ACHN (cell line): Measurements from ENCODE around the gene ATP6V0B.

Source experiments
- DNase-seq: peaks from one replicate; pipeline ENCODE4 v3.0.0-alpha.2; 2015
- in situ Hi-C: cut with HindIII; loops from 2 replicates; pipeline ENCODE4 v1.10.0; 2017; ENCODE audit warnings: low sequenced_read_pairs, low pct_ligation_motif_present, low pct_unique_long_range_greater_than_20kb

The ATP6V0B gene

DNA sequence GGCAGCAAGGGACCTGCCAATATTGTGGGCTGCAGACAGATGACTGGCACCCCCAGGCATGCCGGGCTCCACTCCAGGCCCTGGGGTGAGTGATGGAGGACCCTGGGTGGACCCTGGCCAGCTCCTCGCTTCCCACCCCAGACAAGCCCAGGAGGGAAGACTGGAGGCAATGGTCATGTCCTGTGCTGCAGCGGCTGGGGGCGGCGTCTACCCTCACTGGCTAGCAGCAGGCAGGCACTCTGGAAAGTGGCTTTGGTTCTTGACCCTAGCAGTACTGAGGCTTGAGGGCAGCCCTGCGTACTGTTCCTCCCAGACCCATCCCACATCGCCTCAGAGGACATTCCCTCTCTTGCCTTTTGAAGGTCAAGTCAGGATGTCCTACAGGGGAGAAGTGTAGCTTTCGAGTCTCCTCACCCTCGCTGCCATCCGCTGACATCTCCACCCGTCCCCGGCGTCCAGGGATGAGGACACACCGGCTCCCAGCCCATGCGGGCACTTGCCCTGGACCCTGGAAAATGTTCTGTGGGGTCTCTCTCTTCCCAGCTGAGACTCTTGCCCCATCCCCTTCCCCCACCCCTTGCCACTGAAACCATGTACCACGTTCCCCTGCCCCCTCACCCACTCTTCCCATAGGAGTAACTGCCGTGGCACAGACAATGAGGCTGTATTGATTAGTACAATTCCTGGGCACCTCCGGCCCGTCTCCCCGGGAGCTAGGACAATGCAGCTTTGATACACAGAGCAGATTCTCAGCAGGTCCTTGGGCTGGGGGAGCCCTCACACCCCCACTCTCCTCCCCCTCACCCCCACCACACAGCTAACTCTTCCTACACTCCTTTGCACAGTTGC lies 41.5 kb downstream of the ATP6V0B start:
- DNase-seq = no peak
- in situ Hi-C loops = no loop called here

DNA sequence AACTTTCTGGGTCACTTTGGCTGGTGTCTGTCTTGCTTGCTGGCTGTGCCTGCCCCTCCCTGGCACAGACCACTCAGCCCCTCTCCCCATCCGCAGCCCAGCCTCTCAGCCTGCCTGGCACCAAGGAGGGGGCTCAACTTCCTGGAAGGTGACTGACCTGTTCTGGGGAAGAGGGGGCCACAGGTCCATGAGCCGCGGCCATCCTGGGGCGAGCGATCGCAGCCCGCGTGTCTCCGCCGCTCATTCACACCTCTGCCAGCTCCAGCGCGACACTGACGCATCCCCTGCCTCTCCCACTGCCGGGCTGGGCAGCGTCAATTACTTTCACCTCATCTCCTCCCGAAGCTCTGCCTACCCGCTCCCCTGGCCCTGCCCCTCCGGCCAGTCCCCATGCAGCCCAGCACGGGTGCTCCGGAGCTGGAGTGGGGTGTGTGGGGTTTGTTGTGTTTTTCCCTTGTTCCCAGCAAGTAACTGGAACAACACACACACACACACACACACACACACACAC lies 42.2 kb downstream of the ATP6V0B start:
- in situ Hi-C loops = no loop called here
- no peak for DNase-seq

DNA sequence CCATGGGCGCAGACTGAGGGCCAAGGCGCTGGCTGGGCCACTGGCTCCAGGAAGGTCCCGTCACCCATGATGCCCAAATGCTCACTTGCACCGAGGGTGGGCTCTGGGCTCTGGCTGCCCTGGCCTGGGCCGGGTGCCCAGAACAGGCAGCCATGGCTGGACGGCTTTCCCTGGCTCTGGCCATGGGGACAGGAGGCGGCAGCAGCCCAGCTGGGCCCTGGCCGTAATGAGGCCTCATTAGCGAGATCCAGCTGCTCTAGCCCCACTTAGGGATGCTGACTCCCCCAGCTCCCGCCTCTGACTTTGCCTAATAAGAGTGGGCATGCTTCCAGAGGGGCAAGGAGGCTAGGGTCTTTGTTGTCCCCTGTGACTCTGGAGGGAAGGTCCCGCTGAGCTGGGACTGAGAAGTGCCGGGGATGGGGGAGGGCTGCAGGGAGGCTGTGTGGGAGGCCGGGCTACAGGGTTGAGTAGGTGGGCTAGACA lies 44.7 kb downstream of the ATP6V0B start:
- in situ Hi-C loops = no loop called here
- DNase-seq = no peak

DNA sequence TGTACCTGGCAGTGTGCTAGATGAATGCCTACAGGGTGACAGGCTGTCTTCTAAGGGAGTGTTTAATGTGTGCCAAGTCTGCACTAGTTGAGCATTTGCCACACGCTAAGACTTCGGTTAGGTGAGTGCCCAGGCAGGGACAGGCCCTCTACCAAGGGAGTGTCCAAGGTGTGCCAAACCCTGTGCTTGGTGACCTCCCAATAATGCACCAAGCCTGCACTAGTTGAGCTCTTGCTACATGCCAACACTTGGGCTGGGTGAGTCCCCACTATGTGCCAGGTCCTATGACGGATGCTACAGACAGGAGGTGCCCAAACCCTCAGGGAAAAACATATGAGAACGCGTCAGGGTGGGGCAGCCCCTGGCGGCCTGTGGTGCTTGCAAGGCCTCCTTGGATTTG lies 45.7 kb downstream of the ATP6V0B start:
- in situ Hi-C loops = no loop called here
- no peak for DNase-seq

DNA sequence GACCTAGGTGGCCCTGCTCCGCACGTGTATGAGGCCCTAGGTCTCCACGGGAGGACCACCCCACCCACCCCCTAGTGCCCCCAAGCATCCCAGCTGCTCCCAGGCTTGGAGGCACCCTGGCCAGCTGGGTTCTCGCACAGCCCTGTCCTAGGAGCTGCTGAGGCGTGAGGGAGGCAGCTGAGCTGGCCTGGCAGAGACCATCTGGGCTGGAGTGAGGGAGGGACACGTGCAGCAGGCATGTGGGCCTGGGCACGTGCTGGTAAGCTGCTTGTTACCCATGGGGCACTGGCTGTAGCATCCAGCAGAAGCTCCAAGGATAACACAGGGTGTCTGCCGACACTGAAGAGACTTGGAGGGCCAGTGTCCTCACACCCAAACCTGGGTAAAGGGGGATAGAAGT lies 46.4 kb downstream of the ATP6V0B start:
- no peak for DNase-seq
- in situ Hi-C loops = no loop called here

DNA sequence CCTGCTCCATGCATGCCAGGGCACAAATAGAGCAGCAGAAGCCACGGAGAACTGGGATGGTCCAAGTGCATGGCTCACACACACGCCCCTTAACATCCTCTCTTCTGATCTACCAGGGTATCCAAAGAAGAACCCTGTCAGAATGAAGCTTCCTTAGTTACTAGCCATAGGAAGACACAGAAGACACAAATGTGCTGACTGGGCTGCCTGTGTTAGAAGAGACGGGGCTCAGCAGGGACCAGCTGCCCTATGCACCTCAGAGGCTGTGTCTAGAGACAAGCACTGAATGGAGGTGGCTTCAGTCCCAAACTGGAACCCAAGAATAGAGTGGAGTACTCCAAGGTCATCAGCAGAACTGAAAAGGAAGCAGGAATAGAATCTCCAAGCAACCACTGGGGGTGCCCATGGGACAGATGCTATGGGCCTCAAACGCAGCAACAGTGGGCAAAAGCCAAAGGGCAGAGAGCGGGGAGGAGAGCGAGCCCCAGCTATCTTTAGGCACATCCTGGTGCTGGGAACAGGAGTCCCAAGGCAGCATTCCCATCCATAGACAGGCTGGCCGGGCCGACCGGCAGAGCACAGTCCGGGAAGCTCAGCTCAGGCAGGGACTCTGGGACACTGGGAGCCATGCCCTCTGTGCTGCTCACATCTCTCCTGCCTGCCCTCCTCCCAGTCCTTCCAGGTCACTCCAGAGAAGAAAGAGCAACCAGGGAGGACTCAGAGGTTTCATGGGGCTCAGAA lies 47.0 kb downstream of the ATP6V0B start:
- DNase-seq = no peak
- in situ Hi-C loops = no loop called here

DNA sequence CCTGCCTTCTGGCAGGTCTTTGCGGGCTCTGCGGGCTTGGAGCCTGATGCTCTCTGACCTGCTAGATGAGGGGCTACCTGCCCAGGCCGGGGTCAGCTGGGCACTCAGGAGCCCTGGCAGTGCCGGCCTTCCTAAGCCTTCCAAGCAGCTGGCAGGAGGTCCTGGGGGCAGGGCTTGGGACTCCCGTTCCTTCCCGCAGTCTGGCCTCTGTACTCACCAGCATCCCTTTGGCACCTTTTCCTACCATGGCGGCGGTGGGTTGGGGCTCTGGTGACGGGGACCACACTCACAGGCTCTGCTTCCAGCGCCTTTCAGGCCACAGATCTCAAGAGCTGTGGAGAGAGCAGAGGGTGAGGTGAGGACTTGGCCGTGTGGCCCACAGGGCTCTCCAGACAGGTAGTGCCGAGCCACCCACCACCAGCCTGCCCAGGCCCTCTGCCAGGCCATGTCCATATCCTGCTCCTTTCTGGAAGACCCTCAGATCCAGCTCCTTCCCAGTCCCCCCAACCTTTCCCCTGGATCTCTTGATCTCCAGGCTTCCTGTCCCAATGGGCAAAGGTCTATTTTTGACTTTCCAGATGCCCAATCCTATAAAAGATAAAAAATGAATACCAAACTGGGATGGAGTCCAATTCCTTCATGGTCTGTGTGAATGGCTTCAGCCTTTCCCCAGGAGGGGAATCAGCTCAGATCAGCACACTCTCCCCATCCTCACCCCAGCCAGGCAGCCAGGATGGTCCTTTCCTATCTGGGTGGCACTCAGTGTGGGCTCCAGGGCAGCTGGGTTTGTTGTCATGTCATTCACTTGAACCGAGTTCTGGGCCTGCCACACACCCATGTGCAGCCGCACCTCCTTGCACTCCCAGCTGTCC lies 49.5 kb downstream of the ATP6V0B start:
- DNase-seq = no peak
- in situ Hi-C loops = no loop called here

DNA sequence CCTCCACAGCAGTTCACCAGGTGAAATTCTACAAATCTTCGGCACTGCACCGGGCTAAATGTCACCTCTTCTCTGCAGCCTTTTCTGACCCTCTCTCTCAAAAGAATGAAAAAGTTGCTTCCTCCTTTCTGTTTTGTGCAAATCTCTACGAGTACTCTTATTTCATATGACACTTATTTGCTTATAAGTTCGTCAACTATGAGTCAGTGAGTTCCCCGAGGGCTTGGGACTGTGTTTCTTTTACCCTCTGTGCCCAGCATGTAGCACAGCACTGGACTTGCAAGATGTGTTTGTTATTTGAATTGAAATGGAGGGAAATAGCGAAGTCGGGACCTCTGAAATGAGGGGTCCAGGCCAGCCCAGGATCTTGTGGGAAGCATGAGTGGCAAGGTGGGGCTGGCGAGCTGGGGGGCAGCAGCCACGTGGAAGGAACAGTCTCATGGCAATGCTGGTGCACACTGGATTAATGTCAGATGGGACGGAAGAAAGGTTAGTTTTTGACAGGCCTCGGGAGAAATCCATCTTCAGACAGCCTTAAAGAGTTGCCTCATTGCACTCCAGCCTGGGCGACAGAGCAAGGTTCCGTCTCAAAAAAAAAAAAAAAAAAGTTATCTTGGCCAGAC lies 50.3 kb downstream of the ATP6V0B start:
- DNase-seq = no peak
- in situ Hi-C loops = no loop called here

DNA sequence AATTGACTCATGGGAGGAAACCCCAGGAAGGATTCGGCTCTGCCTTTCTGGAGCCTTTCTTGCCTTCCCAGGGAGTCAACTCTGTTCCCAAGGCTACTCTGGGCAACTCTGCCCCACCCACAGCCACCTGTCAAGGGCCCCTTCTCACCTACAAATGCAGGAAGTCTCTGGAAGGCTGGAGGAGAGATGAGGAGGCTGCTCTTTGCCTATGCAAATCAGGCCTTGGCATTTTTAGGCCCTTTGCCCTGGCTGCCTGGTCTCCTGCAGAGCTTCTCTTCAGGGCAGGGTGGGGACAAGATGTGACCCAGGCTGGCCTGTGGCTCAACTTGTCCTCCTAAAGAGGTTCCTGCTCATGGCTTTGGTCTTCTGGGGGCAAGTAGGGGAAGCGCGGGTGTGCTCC lies 51.1 kb downstream of the ATP6V0B start:
- DNase-seq = no peak
- in situ Hi-C loops = no loop called here

DNA sequence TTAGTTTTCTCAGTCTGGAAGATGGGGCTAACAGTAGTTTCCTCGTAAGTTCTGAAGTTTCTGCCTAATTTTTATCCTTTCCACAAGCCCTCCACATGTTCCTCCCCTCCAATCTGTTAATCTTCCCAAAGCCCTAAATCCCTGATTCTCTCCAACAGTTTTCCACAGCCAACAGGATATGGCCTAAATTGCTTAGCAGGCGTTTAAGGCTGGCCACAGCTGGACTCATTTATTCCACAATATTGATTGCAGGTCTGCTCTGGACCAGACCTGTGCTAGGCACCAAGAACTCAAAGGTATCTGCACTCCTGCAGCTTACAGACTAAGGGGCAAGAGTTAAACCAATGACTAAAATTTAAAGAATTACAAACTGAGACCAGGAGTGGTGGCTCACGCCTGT lies 52.6 kb downstream of the ATP6V0B start:
- in situ Hi-C loops = no loop called here
- DNase-seq = no peak
